Astrocyte (in vitro differentiated cells and primary cell): Measurements from ENCODE around the gene PIGL. TPM values are rescaled to one million over a fixed set of nuclear protein-coding genes. Genes with fewer than 3 reads are reported as not detected.

Experiments used
- DNase-seq: peaks from one replicate; pipeline ENCODE4 v3.0.0-alpha.2; 2010; ENCODE audit warnings: low read depth
- FAIRE-seq: peaks from 2 replicates; lab custom pipeline; 2011; peaks lifted over from hg19 to GRCh38; lab: Jason Lieb, UNC
- H2AFZ ChIP-seq: 2 replicates; pipeline ENCODE4 v1.6.0; 2012; ENCODE audit warnings: low read depth, low read length, inconsistent platforms
- H3K27ac ChIP-seq: 2 replicates; pipeline ENCODE4 v1.5.1; 2011; ENCODE audit warnings: low read depth, low read length, inconsistent platforms
- H3K27me3 ChIP-seq: 2 replicates; pipeline ENCODE4 v1.6.0; 2011; ENCODE audit warnings: low read length, inconsistent platforms; ENCODE audit not compliant: insufficient read depth
- H3K36me3 ChIP-seq: 2 replicates; pipeline ENCODE4 v1.5.1; 2011; ENCODE audit warnings: low read length, inconsistent platforms; ENCODE audit not compliant: insufficient read depth
- H3K4me1 ChIP-seq: 2 replicates; pipeline ENCODE4 v1.5.1; 2011; ENCODE audit warnings: low read length, inconsistent platforms; ENCODE audit not compliant: insufficient read depth
- H3K4me2 ChIP-seq: 2 replicates; pipeline ENCODE4 v1.6.0; 2012; ENCODE audit warnings: low read length, inconsistent platforms
- H3K4me3 ChIP-seq: 2 replicates; pipeline ENCODE4 v1.5.1; 2011; ENCODE audit warnings: low read depth, mild to moderate bottlenecking, low read length, inconsistent platforms; ENCODE audit not compliant: insufficient read depth
- H3K79me2 ChIP-seq: 2 replicates; pipeline ENCODE4 v1.6.0; 2012; ENCODE audit warnings: mild to moderate bottlenecking, low read length, inconsistent platforms; ENCODE audit not compliant: insufficient read depth
- H3K9ac ChIP-seq: 2 replicates; pipeline ENCODE4 v1.6.0; 2012; ENCODE audit warnings: mild to moderate bottlenecking, low read length, inconsistent platforms
- H3K9me3 ChIP-seq: 2 replicates; pipeline ENCODE4 v1.5.1; 2012; ENCODE audit warnings: low read depth, mild to moderate bottlenecking, low read length, inconsistent platforms; ENCODE audit not compliant: insufficient read depth
- H4K20me1 ChIP-seq: 2 replicates; pipeline ENCODE4 v1.6.0; 2012; ENCODE audit warnings: low read length, inconsistent platforms; ENCODE audit not compliant: insufficient read depth
- H3K27ac Mint-ChIP-seq: one replicate; pipeline ENCODE4 v1.8.0; 2021; ENCODE audit warnings: mild to moderate bottlenecking, mixed read lengths; ENCODE audit not compliant: unreplicated experiment
- H3K27me3 Mint-ChIP-seq: one replicate; pipeline ENCODE4 v1.8.0; 2021; ENCODE audit warnings: low read depth, mixed read lengths; ENCODE audit not compliant: unreplicated experiment
- H3K36me3 Mint-ChIP-seq: one replicate; pipeline ENCODE4 v1.8.0; 2021; ENCODE audit warnings: low read depth, mixed read lengths; ENCODE audit not compliant: unreplicated experiment
- H3K4me1 Mint-ChIP-seq: one replicate; pipeline ENCODE4 v1.8.0; 2021; ENCODE audit warnings: low read depth, mixed read lengths; ENCODE audit not compliant: unreplicated experiment
- H3K4me3 Mint-ChIP-seq: one replicate; pipeline ENCODE4 v1.8.0; 2021; ENCODE audit warnings: mild to moderate bottlenecking, moderate library complexity, mixed read lengths; ENCODE audit not compliant: unreplicated experiment
- H3K9me3 Mint-ChIP-seq: one replicate; pipeline ENCODE4 v1.8.0; 2021; ENCODE audit warnings: mild to moderate bottlenecking, mixed read lengths; ENCODE audit not compliant: unreplicated experiment
- CTCF ChIP-seq: IDR thresholded peaks from 2 replicates; pipeline ENCODE4 v1.5.1; 2011; ENCODE audit warnings: low read depth, mild to moderate bottlenecking, inconsistent platforms, low read length, moderate library complexity; ENCODE audit not compliant: insufficient read depth
- EZH2 ChIP-seq: IDR thresholded peaks from 2 replicates; pipeline ENCODE4 v1.6.1; 2012; ENCODE audit warnings: mild to moderate bottlenecking, low read length, inconsistent platforms; ENCODE audit not compliant: insufficient read depth
- total RNA-seq: library from RNA; stranded (reverse); gene quantifications from 2 replicates; pipeline ENCODE4 v1.2.1, GENCODE V29; 2021

The PIGL gene
- total RNA-seq, 1 donor from 2014 or later = 21.9 TPM

DNA sequence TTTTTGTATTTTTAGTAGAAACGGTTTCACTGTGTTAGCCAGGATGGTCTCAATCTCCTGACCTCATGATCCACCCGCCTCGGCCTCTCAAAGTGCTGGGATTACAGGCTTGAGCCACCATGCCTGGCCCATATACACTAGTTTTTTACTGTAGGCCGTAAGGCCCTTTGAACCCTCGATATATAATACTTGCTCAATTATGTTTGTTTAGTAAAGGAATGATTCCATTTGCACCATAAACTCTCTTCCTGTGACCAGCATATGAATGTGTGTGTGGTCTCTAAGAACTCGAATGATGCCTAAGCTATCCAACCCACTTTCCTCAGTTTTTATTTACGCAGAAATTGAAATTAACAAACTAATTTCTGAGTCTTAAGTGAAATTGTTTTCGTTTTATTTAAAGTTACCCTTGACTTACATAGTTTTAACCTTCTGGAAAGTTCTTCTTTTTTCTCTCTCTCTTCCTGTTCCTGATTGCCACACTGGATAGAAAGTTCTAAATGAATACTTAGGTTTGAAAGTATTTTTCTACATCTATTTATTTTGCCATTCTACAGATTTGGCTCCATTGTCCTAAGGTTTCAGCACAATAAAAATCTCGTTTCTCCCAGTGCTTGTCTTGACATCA, 37.9 kb downstream of the PIGL start:
- peaks cover 19% of the 10 kb centered on the region for H3K4me1 Mint-ChIP-seq
- peaks cover 3% of the 10 kb centered on the region for H3K36me3 Mint-ChIP-seq
- Histone ChIP-seq H3K4me3 (no peak overlapping the region), H4K20me1 (no peaks in the 10 kb centered on the region), H3K27me3 (no peaks in the 10 kb centered on the region), H3K36me3 (no peaks in the 10 kb centered on the region), H3K4me1 (peaks cover 7% of the 10 kb centered on the region), H3K27ac (no peak overlapping the region), H3K9me3 (no peaks in the 10 kb centered on the region), H2AFZ (no peak overlapping the region), H3K4me2 (peak overlapping the region; percentile 71), H3K79me2 (peaks cover 8% of the 10 kb centered on the region), H3K9ac (peak overlapping the region; percentile 42)
- FAIRE-seq (no peak), DNase-seq (no peak)
- H3K9me3 Mint-ChIP-seq = no peaks in the 10 kb centered on the region
- H3K27ac Mint-ChIP-seq = no peak overlapping the region
- H3K4me3 Mint-ChIP-seq = no peak overlapping the region
- H3K27me3 Mint-ChIP-seq = no peaks in the 10 kb centered on the region
- TF ChIP-seq CTCF (no peak), EZH2 (no peak)

GRCh38 chr17:16255481-16255921, 38.5 kb downstream of the PIGL start:
- Histone ChIP-seq H3K36me3 (no peaks in the 10 kb centered on the region), H4K20me1 (no peaks in the 10 kb centered on the region), H3K9me3 (peaks cover 2% of the 10 kb centered on the region), H2AFZ (no peak overlapping the region), H3K4me1 (peaks cover 7% of the 10 kb centered on the region), H3K27me3 (no peaks in the 10 kb centered on the region), H3K9ac (peak overlapping the region; percentile 42), H3K79me2 (peaks cover 10% of the 10 kb centered on the region), H3K4me2 (peak overlapping the region; percentile 71), H3K4me3 (no peak overlapping the region), H3K27ac (no peak overlapping the region)
- Mint-ChIP-seq H3K27ac (peak overlapping the region; percentile 6), H3K27me3 (no peaks in the 10 kb centered on the region), H3K4me1 (peaks cover 19% of the 10 kb centered on the region), H3K36me3 (peaks cover 3% of the 10 kb centered on the region), H3K9me3 (no peaks in the 10 kb centered on the region), H3K4me3 (no peak overlapping the region)
- no peak for FAIRE-seq
- no peak for TF ChIP-seq EZH2
- no peak for TF ChIP-seq CTCF
- peak; percentile 46 for DNase-seq

- H3K36me3 Mint-ChIP-seq = peaks cover 5% of the 10 kb centered on the region
- FAIRE-seq = no peak
- no peak overlapping the region for H2AFZ ChIP-seq
- no peaks in the 10 kb centered on the region for H4K20me1 ChIP-seq
- H3K4me2 ChIP-seq = no peak overlapping the region
- no peaks in the 10 kb centered on the region for H3K27me3 ChIP-seq
- no peak overlapping the region for H3K4me3 ChIP-seq
- no peak for DNase-seq
- H3K4me1 Mint-ChIP-seq = peaks cover 8% of the 10 kb centered on the region
- no peak overlapping the region for H3K27ac Mint-ChIP-seq
- H3K27me3 Mint-ChIP-seq = no peaks in the 10 kb centered on the region
- peaks cover 7% of the 10 kb centered on the region for H3K79me2 ChIP-seq
- no peaks in the 10 kb centered on the region for H3K36me3 ChIP-seq
- no peak for TF ChIP-seq EZH2
- no peak for TF ChIP-seq CTCF
- H3K4me1 ChIP-seq = peaks cover 7% of the 10 kb centered on the region
- H3K9ac ChIP-seq = no peak overlapping the region
- no peaks in the 10 kb centered on the region for H3K9me3 Mint-ChIP-seq
- no peak overlapping the region for H3K27ac ChIP-seq
- no peak overlapping the region for H3K4me3 Mint-ChIP-seq
- peaks cover 3% of the 10 kb centered on the region for H3K9me3 ChIP-seq
Observed at GRCh38 chr17:16258901-16259300, 41.9 kb downstream of the PIGL start.
